GM23338 (cell line): ENCODE measurements around the gene UNC5B. TPM values are rescaled to one million over a fixed set of nuclear protein-coding genes. Genes with fewer than 3 reads are reported as not detected.

Experiments
- polyA plus RNA-seq: library from polyadenylated mRNA; unstranded; fragments of >200 nt; fragmentation: Nextera tagmentation; extraction: Ambion mirVana; gene quantifications from 2 replicates; pipeline ENCODE4 v1.2.1, GENCODE V29; 2016
- total RNA-seq: library from RNA; depleted of rRNA; stranded (reverse); fragments of >200 nt; shearing (Covaris generic); gene quantifications from 2 replicates; pipeline ENCODE4 v1.2.3, GENCODE V29; 2014
- TF ChIP-seq, protein P1 (sequence below): fragments of 250-450 bp; sonication (Bioruptor Pico); IDR thresholded peaks from 2 replicates; pipeline ENCODE4 v1.5.0; 2020; ENCODE audit warnings: mild to moderate bottlenecking, moderate library complexity
- TF ChIP-seq, protein P2 (sequence below): IDR thresholded peaks from one replicate; pipeline ENCODE4 v1.6.1; 2018; ENCODE audit warnings: antibody characterized with exemption; ENCODE audit not compliant: unreplicated experiment
- TF ChIP-seq, protein P3 (sequence below): IDR thresholded peaks from 2 replicates; pipeline ENCODE4 v1.6.1; 2016; ENCODE audit warnings: antibody characterized with exemption
- TF ChIP-seq, protein P4 (sequence below), 2 experiments: fragments of 200-600 bp in 1 of 2; sonication (generic) in 1 of 2; conservative IDR thresholded peaks; 2 replicates each; pipeline versions ENCODE4 v1.5.1 to v1.6.1; 2016 to 2017; ENCODE audit warnings: antibody characterized with exemption in 2 of 2, low read depth in 2 of 2, mild to moderate bottlenecking in 2 of 2, moderate library complexity in 1 of 2

The UNC5B gene
- total and polyA plus RNA-seq, 2 experiments from 2014 or later, result 8.0 to 31.2 TPM

DNA sequence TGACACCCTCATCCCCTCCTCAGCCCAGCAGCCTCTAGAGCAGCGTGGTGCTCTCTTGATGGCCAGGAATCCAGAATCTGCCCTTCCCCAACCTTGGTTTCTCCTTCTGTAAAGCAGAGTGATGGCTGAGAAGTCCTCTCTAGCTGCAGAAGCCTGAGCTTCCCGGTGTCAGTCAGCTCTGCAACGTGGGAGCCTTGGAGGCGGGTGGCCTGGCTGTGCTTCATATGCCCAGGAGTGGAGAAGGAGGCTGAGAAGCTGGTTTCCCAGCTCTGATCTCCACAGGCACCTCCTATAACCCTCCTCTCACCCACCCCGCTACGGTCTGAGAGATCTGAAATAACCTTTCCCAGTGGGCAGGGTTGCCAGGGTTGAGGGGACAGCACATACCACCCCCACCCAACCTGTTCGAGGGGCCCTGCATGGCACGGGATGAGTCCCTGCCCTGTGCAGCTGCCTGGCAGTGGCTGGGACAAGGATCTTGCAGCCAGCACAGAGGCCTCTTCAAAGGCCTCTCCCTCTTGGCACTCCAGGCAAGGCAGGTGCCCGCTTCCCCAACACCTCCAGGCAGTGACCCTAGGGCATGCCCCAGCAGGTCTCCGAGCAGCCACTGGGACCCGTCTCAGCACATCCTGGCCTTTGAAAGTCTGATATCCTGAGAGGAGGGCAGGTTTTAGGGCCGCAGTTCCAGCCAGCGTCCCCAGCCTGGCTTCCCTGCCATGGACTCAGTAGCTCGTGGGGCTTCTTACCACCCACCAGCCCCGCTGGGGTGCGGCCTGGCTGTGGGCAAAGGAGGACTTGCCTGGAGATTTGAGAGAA, 88.4 kb downstream of the UNC5B start (continued):
- TF ChIP-seq, protein P1, sequence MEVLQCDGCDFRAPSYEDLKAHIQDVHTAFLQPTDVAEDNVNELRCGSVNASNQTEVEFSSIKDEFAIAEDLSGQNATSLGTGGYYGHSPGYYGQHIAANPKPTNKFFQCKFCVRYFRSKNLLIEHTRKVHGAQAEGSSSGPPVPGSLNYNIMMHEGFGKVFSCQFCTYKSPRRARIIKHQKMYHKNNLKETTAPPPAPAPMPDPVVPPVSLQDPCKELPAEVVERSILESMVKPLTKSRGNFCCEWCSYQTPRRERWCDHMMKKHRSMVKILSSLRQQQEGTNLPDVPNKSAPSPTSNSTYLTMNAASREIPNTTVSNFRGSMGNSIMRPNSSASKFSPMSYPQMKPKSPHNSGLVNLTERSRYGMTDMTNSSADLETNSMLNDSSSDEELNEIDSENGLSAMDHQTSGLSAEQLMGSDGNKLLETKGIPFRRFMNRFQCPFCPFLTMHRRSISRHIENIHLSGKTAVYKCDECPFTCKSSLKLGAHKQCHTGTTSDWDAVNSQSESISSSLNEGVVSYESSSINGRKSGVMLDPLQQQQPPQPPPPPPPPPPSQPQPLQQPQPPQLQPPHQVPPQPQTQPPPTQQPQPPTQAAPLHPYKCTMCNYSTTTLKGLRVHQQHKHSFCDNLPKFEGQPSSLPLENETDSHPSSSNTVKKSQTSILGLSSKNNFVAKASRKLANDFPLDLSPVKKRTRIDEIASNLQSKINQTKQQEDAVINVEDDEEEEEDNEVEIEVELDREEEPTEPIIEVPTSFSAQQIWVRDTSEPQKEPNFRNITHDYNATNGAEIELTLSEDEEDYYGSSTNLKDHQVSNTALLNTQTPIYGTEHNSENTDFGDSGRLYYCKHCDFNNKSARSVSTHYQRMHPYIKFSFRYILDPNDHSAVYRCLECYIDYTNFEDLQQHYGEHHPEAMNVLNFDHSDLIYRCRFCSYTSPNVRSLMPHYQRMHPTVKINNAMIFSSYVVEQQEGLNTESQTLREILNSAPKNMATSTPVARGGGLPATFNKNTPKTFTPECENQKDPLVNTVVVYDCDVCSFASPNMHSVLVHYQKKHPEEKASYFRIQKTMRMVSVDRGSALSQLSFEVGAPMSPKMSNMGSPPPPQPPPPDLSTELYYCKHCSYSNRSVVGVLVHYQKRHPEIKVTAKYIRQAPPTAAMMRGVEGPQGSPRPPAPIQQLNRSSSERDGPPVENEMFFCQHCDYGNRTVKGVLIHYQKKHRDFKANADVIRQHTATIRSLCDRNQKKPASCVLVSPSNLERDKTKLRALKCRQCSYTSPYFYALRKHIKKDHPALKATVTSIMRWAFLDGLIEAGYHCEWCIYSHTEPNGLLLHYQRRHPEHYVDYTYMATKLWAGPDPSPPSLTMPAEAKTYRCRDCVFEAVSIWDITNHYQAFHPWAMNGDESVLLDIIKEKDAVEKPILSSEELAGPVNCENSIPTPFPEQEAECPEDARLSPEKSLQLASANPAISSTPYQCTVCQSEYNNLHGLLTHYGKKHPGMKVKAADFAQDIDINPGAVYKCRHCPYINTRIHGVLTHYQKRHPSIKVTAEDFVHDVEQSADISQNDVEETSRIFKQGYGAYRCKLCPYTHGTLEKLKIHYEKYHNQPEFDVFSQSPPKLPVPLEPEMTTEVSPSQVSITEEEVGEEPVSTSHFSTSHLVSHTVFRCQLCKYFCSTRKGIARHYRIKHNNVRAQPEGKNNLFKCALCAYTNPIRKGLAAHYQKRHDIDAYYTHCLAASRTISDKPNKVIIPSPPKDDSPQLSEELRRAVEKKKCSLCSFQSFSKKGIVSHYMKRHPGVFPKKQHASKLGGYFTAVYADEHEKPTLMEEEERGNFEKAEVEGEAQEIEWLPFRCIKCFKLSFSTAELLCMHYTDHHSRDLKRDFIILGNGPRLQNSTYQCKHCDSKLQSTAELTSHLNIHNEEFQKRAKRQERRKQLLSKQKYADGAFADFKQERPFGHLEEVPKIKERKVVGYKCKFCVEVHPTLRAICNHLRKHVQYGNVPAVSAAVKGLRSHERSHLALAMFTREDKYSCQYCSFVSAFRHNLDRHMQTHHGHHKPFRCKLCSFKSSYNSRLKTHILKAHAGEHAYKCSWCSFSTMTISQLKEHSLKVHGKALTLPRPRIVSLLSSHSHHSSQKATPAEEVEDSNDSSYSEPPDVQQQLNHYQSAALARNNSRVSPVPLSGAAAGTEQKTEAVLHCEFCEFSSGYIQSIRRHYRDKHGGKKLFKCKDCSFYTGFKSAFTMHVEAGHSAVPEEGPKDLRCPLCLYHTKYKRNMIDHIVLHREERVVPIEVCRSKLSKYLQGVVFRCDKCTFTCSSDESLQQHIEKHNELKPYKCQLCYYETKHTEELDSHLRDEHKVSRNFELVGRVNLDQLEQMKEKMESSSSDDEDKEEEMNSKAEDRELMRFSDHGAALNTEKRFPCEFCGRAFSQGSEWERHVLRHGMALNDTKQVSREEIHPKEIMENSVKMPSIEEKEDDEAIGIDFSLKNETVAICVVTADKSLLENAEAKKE, result no peak
- TF ChIP-seq, protein P2, sequence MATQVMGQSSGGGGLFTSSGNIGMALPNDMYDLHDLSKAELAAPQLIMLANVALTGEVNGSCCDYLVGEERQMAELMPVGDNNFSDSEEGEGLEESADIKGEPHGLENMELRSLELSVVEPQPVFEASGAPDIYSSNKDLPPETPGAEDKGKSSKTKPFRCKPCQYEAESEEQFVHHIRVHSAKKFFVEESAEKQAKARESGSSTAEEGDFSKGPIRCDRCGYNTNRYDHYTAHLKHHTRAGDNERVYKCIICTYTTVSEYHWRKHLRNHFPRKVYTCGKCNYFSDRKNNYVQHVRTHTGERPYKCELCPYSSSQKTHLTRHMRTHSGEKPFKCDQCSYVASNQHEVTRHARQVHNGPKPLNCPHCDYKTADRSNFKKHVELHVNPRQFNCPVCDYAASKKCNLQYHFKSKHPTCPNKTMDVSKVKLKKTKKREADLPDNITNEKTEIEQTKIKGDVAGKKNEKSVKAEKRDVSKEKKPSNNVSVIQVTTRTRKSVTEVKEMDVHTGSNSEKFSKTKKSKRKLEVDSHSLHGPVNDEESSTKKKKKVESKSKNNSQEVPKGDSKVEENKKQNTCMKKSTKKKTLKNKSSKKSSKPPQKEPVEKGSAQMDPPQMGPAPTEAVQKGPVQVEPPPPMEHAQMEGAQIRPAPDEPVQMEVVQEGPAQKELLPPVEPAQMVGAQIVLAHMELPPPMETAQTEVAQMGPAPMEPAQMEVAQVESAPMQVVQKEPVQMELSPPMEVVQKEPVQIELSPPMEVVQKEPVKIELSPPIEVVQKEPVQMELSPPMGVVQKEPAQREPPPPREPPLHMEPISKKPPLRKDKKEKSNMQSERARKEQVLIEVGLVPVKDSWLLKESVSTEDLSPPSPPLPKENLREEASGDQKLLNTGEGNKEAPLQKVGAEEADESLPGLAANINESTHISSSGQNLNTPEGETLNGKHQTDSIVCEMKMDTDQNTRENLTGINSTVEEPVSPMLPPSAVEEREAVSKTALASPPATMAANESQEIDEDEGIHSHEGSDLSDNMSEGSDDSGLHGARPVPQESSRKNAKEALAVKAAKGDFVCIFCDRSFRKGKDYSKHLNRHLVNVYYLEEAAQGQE, result no peak
- TF ChIP-seq, protein P3, sequence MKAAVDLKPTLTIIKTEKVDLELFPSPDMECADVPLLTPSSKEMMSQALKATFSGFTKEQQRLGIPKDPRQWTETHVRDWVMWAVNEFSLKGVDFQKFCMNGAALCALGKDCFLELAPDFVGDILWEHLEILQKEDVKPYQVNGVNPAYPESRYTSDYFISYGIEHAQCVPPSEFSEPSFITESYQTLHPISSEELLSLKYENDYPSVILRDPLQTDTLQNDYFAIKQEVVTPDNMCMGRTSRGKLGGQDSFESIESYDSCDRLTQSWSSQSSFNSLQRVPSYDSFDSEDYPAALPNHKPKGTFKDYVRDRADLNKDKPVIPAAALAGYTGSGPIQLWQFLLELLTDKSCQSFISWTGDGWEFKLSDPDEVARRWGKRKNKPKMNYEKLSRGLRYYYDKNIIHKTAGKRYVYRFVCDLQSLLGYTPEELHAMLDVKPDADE, result no peak
- TF ChIP-seq, protein P4, sequence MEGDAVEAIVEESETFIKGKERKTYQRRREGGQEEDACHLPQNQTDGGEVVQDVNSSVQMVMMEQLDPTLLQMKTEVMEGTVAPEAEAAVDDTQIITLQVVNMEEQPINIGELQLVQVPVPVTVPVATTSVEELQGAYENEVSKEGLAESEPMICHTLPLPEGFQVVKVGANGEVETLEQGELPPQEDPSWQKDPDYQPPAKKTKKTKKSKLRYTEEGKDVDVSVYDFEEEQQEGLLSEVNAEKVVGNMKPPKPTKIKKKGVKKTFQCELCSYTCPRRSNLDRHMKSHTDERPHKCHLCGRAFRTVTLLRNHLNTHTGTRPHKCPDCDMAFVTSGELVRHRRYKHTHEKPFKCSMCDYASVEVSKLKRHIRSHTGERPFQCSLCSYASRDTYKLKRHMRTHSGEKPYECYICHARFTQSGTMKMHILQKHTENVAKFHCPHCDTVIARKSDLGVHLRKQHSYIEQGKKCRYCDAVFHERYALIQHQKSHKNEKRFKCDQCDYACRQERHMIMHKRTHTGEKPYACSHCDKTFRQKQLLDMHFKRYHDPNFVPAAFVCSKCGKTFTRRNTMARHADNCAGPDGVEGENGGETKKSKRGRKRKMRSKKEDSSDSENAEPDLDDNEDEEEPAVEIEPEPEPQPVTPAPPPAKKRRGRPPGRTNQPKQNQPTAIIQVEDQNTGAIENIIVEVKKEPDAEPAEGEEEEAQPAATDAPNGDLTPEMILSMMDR (conservative IDR thresholded peaks at IDR 0.05; ENCODE audit: low read depth in 2 of 2), result no peak
